Subcutaneous abdominal adipose tissue (tissue), 5 donors: Measurements from ENCODE around the gene CTIF.

Source experiments
- H3K27ac ChIP-seq: one replicate; pipeline ENCODE4 v1.7.0; 2013; ENCODE audit warnings: low read depth, mild to moderate bottlenecking, inconsistent platforms, low read length, moderate library complexity
- H3K27me3 ChIP-seq, 5 donors: one replicate each; pipeline ENCODE4 v1.7.0; 2013; ENCODE audit warnings: low read length in 5 of 5, inconsistent platforms in 1 of 5; ENCODE audit not compliant: control insufficient read depth in 5 of 5, insufficient read depth in 4 of 5
- H3K36me3 ChIP-seq, 5 donors: one replicate each; pipeline ENCODE4 v1.7.0; 2013; ENCODE audit warnings: low read length in 5 of 5; ENCODE audit not compliant: control insufficient read depth in 5 of 5, insufficient read depth in 5 of 5
- H3K4me1 ChIP-seq, 5 donors: one replicate each; pipeline ENCODE4 v1.7.0; 2013; ENCODE audit warnings: low read length in 5 of 5, mild to moderate bottlenecking in 3 of 5, moderate library complexity in 1 of 5; ENCODE audit not compliant: control insufficient read depth in 5 of 5, insufficient read depth in 5 of 5
- H3K4me3 ChIP-seq, 5 donors: one replicate each; pipeline ENCODE4 v1.7.0; 2013; ENCODE audit warnings: low read length in 5 of 5, low read depth in 1 of 5
- H3K9ac ChIP-seq, 5 donors: one replicate each; pipeline ENCODE4 v1.7.0; 2013; ENCODE audit warnings: low read length in 5 of 5, mild to moderate bottlenecking in 4 of 5, moderate library complexity in 3 of 5
- H3K9me3 ChIP-seq, 5 donors: one replicate each; pipeline ENCODE4 v1.7.0; 2013; ENCODE audit warnings: low read length in 5 of 5; ENCODE audit not compliant: control insufficient read depth in 5 of 5
- donor health status: healthy.
- donor health status: healthy.
- donor health status: healthy.
- donor health status: healthy.
- donor health status: healthy.

Gene CTIF

GRCh38 chr18:48636436-48636835 lies 97.6 kb downstream of the CTIF start:
- no peak overlapping the region for H3K4me3 ChIP-seq
- peaks cover 0 to 5% (median 3%) of the 10 kb centered on the region in 5 donors for H3K4me1 ChIP-seq
- H3K27ac ChIP-seq: no peak overlapping the region
- H3K9me3 ChIP-seq: no peaks in the 10 kb centered on the region
- no peaks in the 10 kb centered on the region for H3K27me3 ChIP-seq
- no peak overlapping the region for H3K9ac ChIP-seq
- peaks cover 3 to 63% (median 60%) of the 10 kb centered on the region in 5 donors for H3K36me3 ChIP-seq

- Histone ChIP-seq H3K9ac (no peak overlapping the region), H3K4me3 (no peak overlapping the region), H3K27ac (no peak overlapping the region), H3K9me3 (peaks cover 0 to 3% (median 0%) of the 10 kb centered on the region in 5 donors), H3K27me3 (no peaks in the 10 kb centered on the region), H3K4me1 (peaks cover 0 to 5% (median 3%) of the 10 kb centered on the region in 5 donors), H3K36me3 (peaks cover 3 to 57% (median 51%) of the 10 kb centered on the region in 5 donors)
Observed at GRCh38 chr18:48637081-48637990, 98.5 kb downstream of the CTIF start.

- no peak overlapping the region for H3K4me3 ChIP-seq
- peaks cover 0 to 6% (median 0%) of the 10 kb centered on the region in 5 donors for H3K9me3 ChIP-seq
- no peak overlapping the region for H3K27ac ChIP-seq
- peaks cover 0 to 5% (median 3%) of the 10 kb centered on the region in 5 donors for H3K4me1 ChIP-seq
- H3K36me3 ChIP-seq: peaks cover 3 to 54% (median 42%) of the 10 kb centered on the region in 5 donors
- H3K9ac ChIP-seq: no peak overlapping the region
- no peaks in the 10 kb centered on the region for H3K27me3 ChIP-seq
Observed at GRCh38 chr18:48638451-48638850, 99.6 kb downstream of the CTIF start.

GRCh38 chr18:48638896-48639771 lies 100.3 kb downstream of the CTIF start:
- H3K9me3 ChIP-seq: peaks cover 0 to 6% (median 0%) of the 10 kb centered on the region in 5 donors
- H3K4me3 ChIP-seq: no peak overlapping the region
- H3K9ac ChIP-seq: no peak overlapping the region
- peaks cover 0 to 5% (median 3%) of the 10 kb centered on the region in 5 donors for H3K4me1 ChIP-seq
- H3K36me3 ChIP-seq: peaks cover 0 to 56% (median 42%) of the 10 kb centered on the region in 5 donors
- H3K27me3 ChIP-seq: no peaks in the 10 kb centered on the region
- H3K27ac ChIP-seq: no peak overlapping the region

- Histone ChIP-seq H3K36me3 (peaks cover 0 to 61% (median 43%) of the 10 kb centered on the region in 5 donors), H3K4me1 (peaks cover 0 to 4% (median 2%) of the 10 kb centered on the region in 5 donors)
Observed at GRCh38 chr18:48639772-48640432, 101.1 kb downstream of the CTIF start.

GRCh38 chr18:48640566-48641270 lies 101.9 kb downstream of the CTIF start:
- Histone ChIP-seq H3K27me3 (no peaks in the 10 kb centered on the region), H3K4me3 (no peak overlapping the region), H3K9me3 (peaks cover 0 to 6% (median 0%) of the 10 kb centered on the region in 5 donors), H3K27ac (peak overlapping the region; percentile 3), H3K4me1 (no peaks in the 10 kb centered on the region), H3K9ac (no peak overlapping the region), H3K36me3 (peaks cover 0 to 60% (median 45%) of the 10 kb centered on the region in 5 donors)

More at GRCh38 chr18:48639772-48640432, 101.1 kb downstream of the CTIF start:
- peaks cover 0 to 6% (median 0%) of the 10 kb centered on the region in 5 donors for H3K9me3 ChIP-seq
- no peak overlapping the region for H3K27ac ChIP-seq
- H3K27me3 ChIP-seq: no peaks in the 10 kb centered on the region
- H3K9ac ChIP-seq: no peak overlapping the region
- no peak overlapping the region for H3K4me3 ChIP-seq

- H3K4me3 ChIP-seq: no peak overlapping the region
- H3K9me3 ChIP-seq: peaks cover 0 to 6% (median 0%) of the 10 kb centered on the region in 5 donors
- no peak overlapping the region for H3K27ac ChIP-seq
- H3K36me3 ChIP-seq: peaks cover 2 to 50% (median 38%) of the 10 kb centered on the region in 5 donors
- H3K9ac ChIP-seq: no peak overlapping the region
- no peaks in the 10 kb centered on the region for H3K27me3 ChIP-seq
- no peaks in the 10 kb centered on the region for H3K4me1 ChIP-seq
Observed at GRCh38 chr18:48641981-48642380, 103.2 kb downstream of the CTIF start.

GRCh38 chr18:48642503-48642902 lies 103.7 kb downstream of the CTIF start:
- peaks cover 0 to 6% (median 0%) of the 10 kb centered on the region in 5 donors for H3K9me3 ChIP-seq
- H3K27me3 ChIP-seq: no peaks in the 10 kb centered on the region
- H3K27ac ChIP-seq: no peak overlapping the region
- H3K4me1 ChIP-seq: no peaks in the 10 kb centered on the region
- no peak overlapping the region for H3K4me3 ChIP-seq
- H3K36me3 ChIP-seq: peaks cover 2 to 47% (median 33%) of the 10 kb centered on the region in 5 donors
- H3K9ac ChIP-seq: no peak overlapping the region

- Histone ChIP-seq H3K27ac (no peak overlapping the region), H3K4me3 (no peak overlapping the region), H3K9ac (no peak overlapping the region), H3K36me3 (peaks cover 2 to 39% (median 26%) of the 10 kb centered on the region in 5 donors), H3K9me3 (peaks cover 0 to 6% (median 0%) of the 10 kb centered on the region in 5 donors), H3K4me1 (no peaks in the 10 kb centered on the region), H3K27me3 (no peaks in the 10 kb centered on the region)
Observed at GRCh38 chr18:48643262-48643661, 104.4 kb downstream of the CTIF start.
